ENCODE measurements around the gene TPT1. TPM values are rescaled to one million over a fixed set of nuclear protein-coding genes. Genes with fewer than 3 reads are reported as not detected.

TPT1 gene
- total and polyA plus RNA-seq, 9 of the 15 experiments (the other 6 are each of a cell fraction or from before 2014, with no cell fraction given), result 602 to 2,508 (median 1,784) TPM

- TF ChIP-seq ZNF407 (IDR thresholded peaks at IDR 0.05; ENCODE audit: low read depth) (no peak), ZNF165 (CRISPR knock-in tag; IDR thresholded peaks at IDR 0.05; ENCODE audit: borderline replicate concordance) (no peak), RUNX1 (IDR thresholded peaks at IDR 0.05; ENCODE audit: low read depth) (no peak), KDM2B (CRISPR knock-in tag; IDR thresholded peaks at IDR 0.05) (no peak), NFIX (CRISPR knock-in tag; IDR thresholded peaks at IDR 0.05; ENCODE audit: low read depth) (no peak), SREBF2 (CRISPR knock-in tag; IDR thresholded peaks at IDR 0.05) (no peak), ZFP36 (IDR thresholded peaks at IDR 0.05; ENCODE audit: low read depth, low read length, partially characterized antibody) (no peak)
- TF ChIP-seq, protein P1, sequence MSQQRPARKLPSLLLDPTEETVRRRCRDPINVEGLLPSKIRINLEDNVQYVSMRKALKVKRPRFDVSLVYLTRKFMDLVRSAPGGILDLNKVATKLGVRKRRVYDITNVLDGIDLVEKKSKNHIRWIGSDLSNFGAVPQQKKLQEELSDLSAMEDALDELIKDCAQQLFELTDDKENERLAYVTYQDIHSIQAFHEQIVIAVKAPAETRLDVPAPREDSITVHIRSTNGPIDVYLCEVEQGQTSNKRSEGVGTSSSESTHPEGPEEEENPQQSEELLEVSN (IDR thresholded peaks at IDR 0.05; ENCODE audit: borderline replicate concordance in 1 of 2, extremely low read depth in 1 of 2, insufficient read depth in 1 of 2, insufficient read length in 1 of 2, low read depth in 1 of 2, low read length in 1 of 2, poor library complexity in 1 of 2, severe bottlenecking in 1 of 2), result no peak
Observed at GRCh38 chr13:45305079-45305478, 35.9 kb downstream of the TPT1 start (continued).
